HepG2 (cell line): ENCODE measurements around the gene CARMIL1. TPM values are rescaled to one million over a fixed set of nuclear protein-coding genes. Genes with fewer than 3 reads are reported as not detected.

Experiments
- ARHGAP35 ChIP-seq: sonication (generic); formaldehyde crosslinking; IDR thresholded peaks from 2 replicates; pipeline ENCODE4 v1.9.0; 2022; ENCODE audit warnings: mild to moderate bottlenecking, inconsistent platforms, moderate library complexity, missing genetic modification reagents, borderline replicate concordance
- FIP1L1 ChIP-seq: fragments of 200-400 bp; formaldehyde crosslinking; IDR thresholded peaks from 2 replicates; pipeline ENCODE4 v1.6.1; 2018; ENCODE audit warnings: low read depth, mild to moderate bottlenecking, low read length, moderate library complexity, borderline replicate concordance; ENCODE audit not compliant: insufficient read depth
- FLYWCH1 ChIP-seq: sonication (generic); formaldehyde crosslinking; IDR thresholded peaks from 2 replicates; pipeline ENCODE4 v1.8.1; 2023; ENCODE audit warnings: mild to moderate bottlenecking, missing genetic modification reagents
- FOSL2 ChIP-seq: sonication (generic); formaldehyde crosslinking; IDR thresholded peaks from 2 replicates; pipeline ENCODE4 v1.4.0; 2020; ENCODE audit warnings: missing genetic modification reagents
- GATAD2A ChIP-seq: IDR thresholded peaks from 2 replicates; pipeline ENCODE4 v1.6.1; 2016
- HMG20A ChIP-seq: IDR thresholded peaks from 2 replicates; pipeline ENCODE4 v1.6.1; 2016; ENCODE audit warnings: borderline replicate concordance
- HNRNPLL ChIP-seq: fragments of 200-400 bp; formaldehyde crosslinking; IDR thresholded peaks from 2 replicates; pipeline ENCODE4 v1.6.1; 2017; ENCODE audit warnings: mild to moderate bottlenecking, low read depth, low read length; ENCODE audit not compliant: poor library complexity, severe bottlenecking
- KDM2A ChIP-seq: sonication (generic); formaldehyde crosslinking; IDR thresholded peaks from 2 replicates; pipeline ENCODE4 v1.4.0; 2020; ENCODE audit warnings: low read depth, missing genetic modification reagents, borderline replicate concordance
- KDM4B ChIP-seq: sonication (generic); formaldehyde crosslinking; IDR thresholded peaks from 2 replicates; pipeline ENCODE4 v1.4.0; 2020; ENCODE audit warnings: missing genetic modification reagents
- NFE2L2 ChIP-seq: fragments of 150-350 bp; IDR thresholded peaks from 2 replicates; pipeline ENCODE4 v1.6.1; 2014; ENCODE audit warnings: low read length
- PHF20 ChIP-seq: sonication (generic); formaldehyde crosslinking; IDR thresholded peaks from 2 replicates; pipeline ENCODE4 v1.5.0; 2020; ENCODE audit warnings: mild to moderate bottlenecking, missing genetic modification reagents
- PHF21A ChIP-seq: sonication (generic); formaldehyde crosslinking; IDR thresholded peaks from 2 replicates; pipeline ENCODE4 v1.5.0; 2020; ENCODE audit warnings: mild to moderate bottlenecking, missing genetic modification reagents
- RBFOX2 ChIP-seq: fragments of 200-400 bp; formaldehyde crosslinking; IDR thresholded peaks from 2 replicates; pipeline ENCODE4 v1.6.1; 2017; ENCODE audit warnings: low read depth, mild to moderate bottlenecking, low read length
- RFXANK ChIP-seq: IDR thresholded peaks from 2 replicates; pipeline ENCODE4 v1.6.1; 2016
- SNAPC2 ChIP-seq: sonication (generic); formaldehyde crosslinking; IDR thresholded peaks from 2 replicates; pipeline ENCODE4 v1.8.1; 2022; ENCODE audit warnings: mild to moderate bottlenecking, missing genetic modification reagents
- STAG1 ChIP-seq: sonication (generic); formaldehyde crosslinking; IDR thresholded peaks from 2 replicates; pipeline ENCODE4 v1.4.0; 2020; ENCODE audit warnings: missing genetic modification reagents
- THYN1 ChIP-seq: sonication (generic); formaldehyde crosslinking; IDR thresholded peaks from 2 replicates; pipeline ENCODE4 v1.8.1; 2023; ENCODE audit warnings: low read depth, mild to moderate bottlenecking, moderate library complexity, missing genetic modification reagents, borderline replicate concordance
- WIZ ChIP-seq: sonication (generic); formaldehyde crosslinking; IDR thresholded peaks from 2 replicates; pipeline ENCODE4 v1.5.1; 2020; ENCODE audit warnings: mild to moderate bottlenecking, missing genetic modification reagents
- YY1 ChIP-seq: IDR thresholded peaks from 2 replicates; pipeline ENCODE4 v1.6.1; 2011; ENCODE audit warnings: low read length, low read depth, moderate library complexity, mild to moderate bottlenecking; ENCODE audit not compliant: insufficient read depth, insufficient replicate concordance
- ZFP36L1 ChIP-seq: sonication (generic); formaldehyde crosslinking; IDR thresholded peaks from 2 replicates; pipeline ENCODE4 v1.8.0; 2022; ENCODE audit warnings: mild to moderate bottlenecking, missing genetic modification reagents, moderate library complexity
- ZNF18 ChIP-seq: sonication (generic); formaldehyde crosslinking; IDR thresholded peaks from 2 replicates; pipeline ENCODE4 v1.8.0; 2022; ENCODE audit warnings: mild to moderate bottlenecking, missing genetic modification reagents; ENCODE audit not compliant: insufficient replicate concordance
- ZNF282 ChIP-seq: fragments of 450-650 bp; IDR thresholded peaks from 2 replicates; pipeline ENCODE4 v1.6.1; 2018; ENCODE audit not compliant: partially characterized antibody
- ZNF34 ChIP-seq: sonication (generic); formaldehyde crosslinking; IDR thresholded peaks from 2 replicates; pipeline ENCODE4 v1.4.0; 2020; ENCODE audit warnings: mild to moderate bottlenecking, missing genetic modification reagents, borderline replicate concordance
- ZNF431 ChIP-seq: sonication (generic); formaldehyde crosslinking; IDR thresholded peaks from 2 replicates; pipeline ENCODE4 v1.9.0; 2022; ENCODE audit warnings: missing genetic modification reagents, low read depth, mild to moderate bottlenecking, borderline replicate concordance
- ZNF441 ChIP-seq: sonication (generic); formaldehyde crosslinking; IDR thresholded peaks from 2 replicates; pipeline ENCODE4 v1.7.0; 2021; ENCODE audit warnings: missing genetic modification reagents, borderline replicate concordance
- ZNF703 ChIP-seq: sonication (generic); formaldehyde crosslinking; IDR thresholded peaks from 2 replicates; pipeline ENCODE4 v1.5.1; 2020; ENCODE audit warnings: missing genetic modification reagents, mild to moderate bottlenecking, moderate library complexity, borderline replicate concordance
- ZNF75D ChIP-seq: sonication (generic); formaldehyde crosslinking; IDR thresholded peaks from 2 replicates; pipeline ENCODE4 v1.8.1; 2023; ENCODE audit warnings: missing genetic modification reagents, mild to moderate bottlenecking, borderline replicate concordance
- polyA plus RNA-seq, 8 experiments: library from polyadenylated mRNA; depleted of rRNA in 3 of 8; stranded (reverse) in 7 of 8; unstranded in 1 of 8; fragments of >200 nt; fragmentation: Illumina TruSeq in 4 of 8; extraction: Trizol in 4 of 8; gene quantifications; 2 replicates each; pipeline versions ENCODE4 v1.2.1 to v1.2.3, GENCODE V29; 2011 to 2016; ENCODE audit warnings: low read depth in 4 of 8, missing spikeins in 1 of 8, mixed read lengths in 1 of 8; ENCODE audit not compliant: insufficient read depth in 1 of 8
- total RNA-seq, 5 experiments: library from RNA; depleted of rRNA; stranded (reverse); fragments of >200 nt; fragmentation: Illumina TruSeq; extraction: Trizol; gene quantifications; 2 replicates each; pipeline ENCODE4 v1.2.3, GENCODE V29; 2016; ENCODE audit warnings: low read depth in 1 of 5
- TF ChIP-seq, protein P1 (sequence below): sonication (generic); formaldehyde crosslinking; IDR thresholded peaks from 2 replicates; pipeline ENCODE4 v1.4.0; 2020; ENCODE audit warnings: missing genetic modification reagents, mild to moderate bottlenecking, borderline replicate concordance

CARMIL1 gene
- total and polyA plus RNA-seq, 2 of the 13 experiments (the other 11 are each of a cell fraction or from before 2014, with no cell fraction given) = 1.8 to 2.6 TPM

GRCh38 chr6:25661129-25661779, 382.1 kb downstream of the CARMIL1 start (continued):
- TF ChIP-seq ZNF18 (no peak), ZNF75D (CRISPR knock-in tag) (no peak), HNRNPLL (no peak), FOSL2 (CRISPR knock-in tag) (no peak), STAG1 (CRISPR knock-in tag) (no peak), NFE2L2 (no peak), KDM2A (CRISPR knock-in tag) (no peak), HMG20A (CRISPR knock-in tag) (no peak; the same call in 1 of the 2 replicates), ARHGAP35 (CRISPR knock-in tag) (no peak), ZNF703 (no peak), PHF21A (CRISPR knock-in tag) (no peak), ZFP36L1 (CRISPR knock-in tag) (no peak), FIP1L1 (no peak), ZNF431 (CRISPR knock-in tag) (no peak), ZNF441 (CRISPR knock-in tag) (no peak), KDM4B (CRISPR knock-in tag) (no peak), GATAD2A (CRISPR knock-in tag) (peak; percentile 86), SNAPC2 (CRISPR knock-in tag) (no peak), PHF20 (CRISPR knock-in tag) (no peak), RBFOX2 (no peak), FLYWCH1 (no peak), ZNF282 (no peak), YY1 (peak; percentile 51), RFXANK (CRISPR knock-in tag) (no peak), WIZ (no peak), ZNF34 (CRISPR knock-in tag) (no peak), THYN1 (CRISPR knock-in tag) (no peak)
- TF ChIP-seq, protein P1, sequence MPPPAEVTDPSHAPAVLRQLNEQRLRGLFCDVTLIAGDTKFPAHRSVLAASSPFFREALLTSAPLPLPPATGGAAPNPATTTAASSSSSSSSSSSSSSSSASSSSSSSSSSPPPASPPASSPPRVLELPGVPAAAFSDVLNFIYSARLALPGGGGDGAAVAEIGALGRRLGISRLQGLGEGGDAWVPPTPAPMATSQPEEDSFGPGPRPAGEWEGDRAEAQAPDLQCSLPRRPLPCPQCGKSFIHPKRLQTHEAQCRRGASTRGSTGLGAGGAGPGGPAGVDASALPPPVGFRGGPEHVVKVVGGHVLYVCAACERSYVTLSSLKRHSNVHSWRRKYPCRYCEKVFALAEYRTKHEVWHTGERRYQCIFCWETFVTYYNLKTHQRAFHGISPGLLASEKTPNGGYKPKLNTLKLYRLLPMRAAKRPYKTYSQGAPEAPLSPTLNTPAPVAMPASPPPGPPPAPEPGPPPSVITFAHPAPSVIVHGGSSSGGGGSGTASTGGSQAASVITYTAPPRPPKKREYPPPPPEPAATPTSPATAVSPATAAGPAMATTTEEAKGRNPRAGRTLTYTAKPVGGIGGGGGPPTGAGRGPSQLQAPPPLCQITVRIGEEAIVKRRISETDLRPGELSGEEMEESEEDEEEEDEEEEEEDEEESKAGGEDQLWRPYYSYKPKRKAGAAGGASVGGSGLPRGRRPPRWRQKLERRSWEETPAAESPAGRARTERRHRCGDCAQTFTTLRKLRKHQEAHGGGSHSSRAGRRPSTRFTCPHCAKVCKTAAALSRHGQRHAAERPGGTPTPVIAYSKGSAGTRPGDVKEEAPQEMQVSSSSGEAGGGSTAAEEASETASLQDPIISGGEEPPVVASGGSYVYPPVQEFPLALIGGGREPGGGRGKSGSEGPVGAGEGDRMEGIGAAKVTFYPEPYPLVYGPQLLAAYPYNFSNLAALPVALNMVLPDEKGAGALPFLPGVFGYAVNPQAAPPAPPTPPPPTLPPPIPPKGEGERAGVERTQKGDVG (CRISPR knock-in tag) = no peak
